Measurements from ENCODE around the gene MRPS18B. TPM values are rescaled to one million over a fixed set of nuclear protein-coding genes. Genes with fewer than 3 reads are reported as not detected.
A peak's percentile ranks its signal among the peaks of the same experiment; 100 is the strongest.

The MRPS18B gene
- total and polyA plus RNA-seq, 2 donors (not counting 1 experiment from before 2014, with no cell fraction given): 35.9 to 38.8 TPM

GRCh38 chr6:30613251-30614043 is 4.2 kb upstream of the MRPS18B start:
- H3K4me1 Mint-ChIP-seq: peaks cover 64% of the 10 kb centered on the region
- Histone ChIP-seq H3K4me3 (ENCODE audit: control extremely low read depth in 1 of 5, extremely low read depth in 1 of 5, insufficient read depth in 1 of 5, low read depth in 2 of 5, low read length in 4 of 5) (no peak overlapping the region), H3K79me2 (ENCODE audit: control insufficient read depth, insufficient read depth, low read length) (peaks cover 79% of the 10 kb centered on the region)

More at GRCh38 chr6:30613251-30614043, 4.2 kb upstream of the MRPS18B start:
- DNase-seq (peak; percentile 30), ATAC-seq (ENCODE audit: low read depth) (no peak)
- Mint-ChIP-seq H3K9me3 (ENCODE audit: insufficient read depth) (no peaks in the 10 kb centered on the region), H3K4me3 (peak overlapping the region; percentile 62), H3K27ac (peak overlapping the region; percentile 87), H3K27me3 (no peaks in the 10 kb centered on the region)
- ChIA-PET CTCF (interaction anchor here (0.9 to 4.8 kb wide), 12 partner anchors 12 to 132 kb away, joined by 3 to 41 read pairs (median 6); partner anchors contain the start of gene ABCF1), POLR2A (interaction anchor here (0.6 to 4.0 kb wide), 8 partner anchors 14 to 104 kb away, joined by 3 to 22 read pairs (median 4); partner anchors contain the start of genes ABCF1, ATAT1, DHX16 and MDC1)
- Histone ChIP-seq H3K9me3 (ENCODE audit: control extremely low read depth in 1 of 3, control insufficient read depth in 2 of 3, insufficient read depth in 1 of 3, low read length in 2 of 3) (no peaks in the 10 kb centered on the region), H3K9ac (ENCODE audit: low read length) (no peak overlapping the region), H3K4me1 (ENCODE audit: control insufficient read depth in 2 of 2, insufficient read depth in 2 of 2, low read length in 2 of 2) (peaks cover 39% of the 10 kb centered on the region in 2 donors), H3K4me2 (replicated peaks; ENCODE audit: low read depth, low read length, poor library complexity, severe bottlenecking) (peak overlapping the region; percentile 0), H3K36me3 (replicated peaks in 1 of 2; ENCODE audit: control extremely low read depth in 1 of 2, control insufficient read depth in 1 of 2, extremely low read depth in 1 of 2, insufficient read depth in 2 of 2, low read length in 1 of 2) (peaks cover 0 to 26% of the 10 kb centered on the region in 2 experiments), H3K27me3 (replicated peaks in 1 of 4; ENCODE audit: control extremely low read depth in 1 of 4, control insufficient read depth in 3 of 4, insufficient read depth in 4 of 4, low read length in 3 of 4) (no peaks in the 10 kb centered on the region), H3K27ac (ENCODE audit: low read length in 2 of 2) (peak overlapping the region; percentile 99), H2AFZ (ENCODE audit: insufficient read depth, low read depth, low read length, poor library complexity, severe bottlenecking) (no peak overlapping the region), H4K20me1 (ENCODE audit: control insufficient read depth, insufficient read depth, low read length, poor library complexity, severe bottlenecking) (peaks cover 11% of the 10 kb centered on the region)
- TF ChIP-seq EZH2 (IDR thresholded peaks at IDR 0.05; ENCODE audit: borderline replicate concordance, insufficient read depth, low read depth, low read length, poor library complexity, severe bottlenecking): no peak
- no peak for TF ChIP-seq CTCF (IDR thresholded peaks at IDR 0.05)
- intact Hi-C loops (cut with micrococcal nuclease): loop anchor here (2.0 to 10.0 kb wide), 3 partner anchors 17 to 741 kb away; partner anchors contain the start of gene HLA-B
